ENCODE data around the gene SMIM44.

Gene SMIM44

GRCh38 chr19:3464587-3465235, 18.5 kb downstream of the SMIM44 start:
- H3K4me3 ChIP-seq, result no peak overlapping the region
- intact Hi-C loops (cut with DNase I; ENCODE audit: low total_unique reads), result loop anchor here (5.0 to 10.0 kb wide), 2 partner anchors 32 to 140 kb away; partner anchors contain the start of gene TBXA2R
- no peak for DNase-seq
- peaks cover 5 to 91% (median 77%) of the 10 kb centered on the region in 4 donors for H3K4me1 ChIP-seq
- H3K36me3 ChIP-seq, result peaks cover 19 to 38% (median 20%) of the 10 kb centered on the region in 3 donors
- no peak for TF ChIP-seq CTCF (IDR thresholded peaks at IDR 0.05)
- H3K27me3 ChIP-seq, result no peaks in the 10 kb centered on the region
- H3K27ac ChIP-seq, result peak overlapping the region; percentile 94 to 98
- H3K9me3 ChIP-seq, result no peaks in the 10 kb centered on the region

GRCh38 chr19:3463714-3464586, 19.3 kb downstream of the SMIM44 start:
- intact Hi-C loops (cut with DNase I; ENCODE audit: low total_unique reads), result loop anchor here (10.0 kb wide), 1 partner anchor 141 kb away; the partner anchor contains the start of gene TBXA2R
- Histone ChIP-seq H3K27me3 (no peaks in the 10 kb centered on the region), H3K36me3 (peaks cover 19 to 38% (median 20%) of the 10 kb centered on the region in 3 donors), H3K27ac (peak overlapping the region; percentile 94 to 98), H3K4me1 (peaks cover 5 to 91% (median 79%) of the 10 kb centered on the region in 4 donors), H3K4me3 (no peak overlapping the region), H3K9me3 (no peaks in the 10 kb centered on the region)
- no peak for TF ChIP-seq CTCF (IDR thresholded peaks at IDR 0.05)
- DNase-seq, result no peak

GRCh38 chr19:3462991-3463713, 20.1 kb downstream of the SMIM44 start:
- intact Hi-C loops (cut with DNase I; ENCODE audit: low total_unique reads), result loop anchor here (10.0 kb wide), 1 partner anchor 142 kb away; the partner anchor contains the start of gene TBXA2R
- Histone ChIP-seq H3K9me3 (no peaks in the 10 kb centered on the region), H3K36me3 (peaks cover 19 to 38% (median 20%) of the 10 kb centered on the region in 3 donors), H3K27me3 (no peaks in the 10 kb centered on the region), H3K4me1 (peaks cover 9 to 91% (median 82%) of the 10 kb centered on the region in 4 donors), H3K27ac (peak overlapping the region; percentile 94 to 98), H3K4me3 (no peak overlapping the region)
- DNase-seq, result no peak
- no peak for TF ChIP-seq CTCF (IDR thresholded peaks at IDR 0.05)

GRCh38 chr19:3459965-3460582, 23.2 kb downstream of the SMIM44 start:
- Histone ChIP-seq H3K4me1 (peaks cover 9 to 77% (median 71%) of the 10 kb centered on the region in 4 donors), H3K27me3 (no peaks in the 10 kb centered on the region), H3K9me3 (no peaks in the 10 kb centered on the region), H3K36me3 (peaks cover 30 to 61% (median 41%) of the 10 kb centered on the region in 3 donors), H3K27ac (peak overlapping the region; percentile 94 to 98), H3K4me3 (peak overlapping the region in 1 of 2 donors; percentile 16)
- TF ChIP-seq CTCF (IDR thresholded peaks at IDR 0.05), result no peak
- intact Hi-C loops (cut with DNase I; ENCODE audit: low total_unique reads), result loop anchor here (10.0 kb wide), 1 partner anchor 145 kb away; the partner anchor contains the start of gene TBXA2R
- DNase-seq, result no peak

Measured in tibial artery (tissue), 4 donors.